HCT116 (cell line): Measurements from ENCODE around the gene PM20D2. TPM values are rescaled to one million over a fixed set of nuclear protein-coding genes. Genes with fewer than 3 reads are reported as not detected.

Experiments
- ATAC-seq: fragments of 200-7000 bp; cut with Tn5 transposase; 2 replicates; pipeline ENCODE4 v1.9.1; 2020; ENCODE audit warnings: mild to moderate bottlenecking, moderate library complexity
- BruUV-seq: library from RNA; stranded (reverse); fragments of 400-500 nt; replicated peaks from 2 replicates; lab custom pipeline; 2021; lab: Mats Ljungman, UMichigan
- CTCF ChIA-PET: fragments of 300-600 bp; sonication (Branson Sonifier 250); formaldehyde crosslinking; loops from one replicate; lab custom pipeline; 2021; ENCODE audit warnings: antibody characterized with exemption; lab: Charles Lee
- POLR2A ChIA-PET: fragments of 300-600, 350-600 bp; sonication (Branson Sonifier 250); formaldehyde crosslinking; loops from one replicate; lab custom pipeline; 2021; ENCODE audit warnings: antibody characterized with exemption; lab: Charles Lee
- RAD21 ChIA-PET, 2 experiments: fragments of 300-600 bp; sonication (Branson Sonifier 250); formaldehyde crosslinking; loops; one replicate each; lab custom pipeline; 2023; ENCODE audit warnings: low total read pairs in 2 of 2; ENCODE audit not compliant: uncharacterized antibody in 2 of 2, unreplicated experiment in 2 of 2, low non-redundant PET in 1 of 2; lab: Charles Lee
- DNase-seq: peaks from one replicate; pipeline ENCODE4 v3.0.0-alpha.2; 2010; ENCODE audit warnings: low read depth, low spot score
- H2AFZ ChIP-seq: fragments of 200-600 bp; shearing (Covaris generic), sonication (generic); 2 replicates; pipeline ENCODE4 v1.6.1; 2017; ENCODE audit warnings: low read depth, mixed run types, mixed read lengths, antibody characterized with exemption, low read length; ENCODE audit not compliant: poor library complexity, severe bottlenecking
- H3K27ac ChIP-seq: 2 replicates; pipeline ENCODE4 v1.5.1; 2012; ENCODE audit warnings: low read depth, low read length
- H3K27me3 ChIP-seq: fragments of 200-600 bp; sonication (generic); 2 replicates; pipeline ENCODE4 v1.6.1; 2016; ENCODE audit warnings: mixed run types, low read length, mixed read lengths; ENCODE audit not compliant: insufficient read depth
- H3K36me3 ChIP-seq, 2 experiments: fragments of 200-500 bp in 1 of 2; fragments of 200-600 bp in 1 of 2; sonication (Bioruptor generic) in 1 of 2; sonication (generic) in 1 of 2; 2 replicates each; pipeline versions ENCODE4 v1.5.1 to v1.6.1; 2014 to 2016; ENCODE audit warnings: low read length in 2 of 2, inconsistent platforms in 1 of 2, mixed read lengths in 1 of 2, mixed run types in 1 of 2; ENCODE audit not compliant: insufficient read depth in 2 of 2, control insufficient read depth in 1 of 2
- H3K4me1 ChIP-seq, 2 experiments: fragments of 200-600 bp in 1 of 2; sonication (generic) in 1 of 2; 2 replicates each; pipeline versions ENCODE4 v1.5.1 to v1.6.1; 2012 to 2017; ENCODE audit warnings: low read length in 2 of 2, inconsistent platforms in 1 of 2, mild to moderate bottlenecking in 1 of 2, mixed read lengths in 1 of 2, mixed run types in 1 of 2, moderate library complexity in 1 of 2; ENCODE audit not compliant: insufficient read depth in 2 of 2, control insufficient read depth in 1 of 2
- H3K4me2 ChIP-seq: fragments of 200-600 bp; sonication (generic); 2 replicates; pipeline ENCODE4 v1.6.1; 2017; ENCODE audit warnings: mixed run types, low read length, mixed read lengths
- H3K4me3 ChIP-seq, 2 experiments: fragments of 200-600 bp in 1 of 2; sonication (generic) in 1 of 2; replicated peaks in 1 of 2; 2 replicates each; pipeline ENCODE4 v1.5.1; 2011 to 2016; ENCODE audit warnings: low read length in 2 of 2, control low read depth in 1 of 2, low read depth in 1 of 2, mild to moderate bottlenecking in 1 of 2, mixed read lengths in 1 of 2, mixed run types in 1 of 2
- H3K79me2 ChIP-seq: fragments of 200-600 bp; sonication (generic); 2 replicates; pipeline ENCODE4 v1.6.1; 2017; ENCODE audit warnings: mild to moderate bottlenecking, mixed run types, low read length, moderate library complexity, mixed read lengths; ENCODE audit not compliant: insufficient read depth
- H3K9ac ChIP-seq: fragments of 200-600 bp; sonication (generic); 2 replicates; pipeline ENCODE4 v1.6.1; 2016; ENCODE audit warnings: low read length, mixed read lengths
- H3K9me2 ChIP-seq: fragments of 200-600 bp; sonication (generic), shearing (Covaris generic); 2 replicates; pipeline ENCODE4 v1.6.1; 2017; ENCODE audit warnings: mixed run types, mild to moderate bottlenecking, moderate library complexity; ENCODE audit not compliant: insufficient read depth
- H3K9me3 ChIP-seq, 2 experiments: fragments of 200-500 bp in 1 of 2; fragments of 200-600 bp in 1 of 2; sonication (Bioruptor generic) in 1 of 2; sonication (generic) in 1 of 2; 2 replicates each; pipeline ENCODE4 v1.6.1; 2014 to 2017; ENCODE audit warnings: low read length in 2 of 2, mixed read lengths in 2 of 2, inconsistent platforms in 1 of 2, low read depth in 1 of 2, mild to moderate bottlenecking in 1 of 2, mixed run types in 1 of 2, moderate library complexity in 1 of 2; ENCODE audit not compliant: control insufficient read depth in 1 of 2, insufficient read depth in 1 of 2
- H4K20me1 ChIP-seq: fragments of 200-600 bp; sonication (generic), shearing (Covaris generic); 2 replicates; pipeline ENCODE4 v1.6.1; 2017; ENCODE audit warnings: mixed run types, mild to moderate bottlenecking, moderate library complexity; ENCODE audit not compliant: insufficient read depth
- EGR1 ChIP-seq: IDR thresholded peaks from 2 replicates; pipeline ENCODE4 v1.6.1; 2012; ENCODE audit warnings: low read depth
- FOSL1 ChIP-seq: IDR thresholded peaks from 2 replicates; pipeline ENCODE4 v1.6.1; 2012; ENCODE audit warnings: low read depth
- JUND ChIP-seq: IDR thresholded peaks from 2 replicates; pipeline ENCODE4 v1.6.1; 2012
- SRF ChIP-seq: IDR thresholded peaks from 2 replicates; pipeline ENCODE4 v1.6.1; 2012; ENCODE audit warnings: low read depth
- intact Hi-C: fragments of 100-400 bp; cut with micrococcal nuclease; formaldehyde crosslinking; loops from 2 replicates; pipeline ENCODE4 v1.10.0; 2022
- total RNA-seq: library from RNA; stranded (reverse); gene quantifications from one replicate; pipeline ENCODE4 v1.2.1, GENCODE V29; 2021; ENCODE audit not compliant: unreplicated experiment
- TF ChIP-seq, protein P1 (sequence below), 3 experiments: fragments of 200-600 bp in 1 of 3; sonication (generic) in 1 of 3; IDR thresholded peaks in 2 of 3; conservative IDR thresholded peaks in 1 of 3; 2 replicates each; pipeline ENCODE4 v1.5.1; 2012 to 2017; ENCODE audit warnings: low read depth in 2 of 3, low read length in 2 of 3, antibody characterized with exemption in 1 of 3, borderline replicate concordance in 1 of 3, control low read depth in 1 of 3, mild to moderate bottlenecking in 1 of 3, mixed read lengths in 1 of 3, mixed run types in 1 of 3, moderate library complexity in 1 of 3; ENCODE audit not compliant: insufficient read depth in 1 of 3

PM20D2 gene
- total RNA-seq, 1 experiment from 2014 or later, result 29.2 TPM

DNA sequence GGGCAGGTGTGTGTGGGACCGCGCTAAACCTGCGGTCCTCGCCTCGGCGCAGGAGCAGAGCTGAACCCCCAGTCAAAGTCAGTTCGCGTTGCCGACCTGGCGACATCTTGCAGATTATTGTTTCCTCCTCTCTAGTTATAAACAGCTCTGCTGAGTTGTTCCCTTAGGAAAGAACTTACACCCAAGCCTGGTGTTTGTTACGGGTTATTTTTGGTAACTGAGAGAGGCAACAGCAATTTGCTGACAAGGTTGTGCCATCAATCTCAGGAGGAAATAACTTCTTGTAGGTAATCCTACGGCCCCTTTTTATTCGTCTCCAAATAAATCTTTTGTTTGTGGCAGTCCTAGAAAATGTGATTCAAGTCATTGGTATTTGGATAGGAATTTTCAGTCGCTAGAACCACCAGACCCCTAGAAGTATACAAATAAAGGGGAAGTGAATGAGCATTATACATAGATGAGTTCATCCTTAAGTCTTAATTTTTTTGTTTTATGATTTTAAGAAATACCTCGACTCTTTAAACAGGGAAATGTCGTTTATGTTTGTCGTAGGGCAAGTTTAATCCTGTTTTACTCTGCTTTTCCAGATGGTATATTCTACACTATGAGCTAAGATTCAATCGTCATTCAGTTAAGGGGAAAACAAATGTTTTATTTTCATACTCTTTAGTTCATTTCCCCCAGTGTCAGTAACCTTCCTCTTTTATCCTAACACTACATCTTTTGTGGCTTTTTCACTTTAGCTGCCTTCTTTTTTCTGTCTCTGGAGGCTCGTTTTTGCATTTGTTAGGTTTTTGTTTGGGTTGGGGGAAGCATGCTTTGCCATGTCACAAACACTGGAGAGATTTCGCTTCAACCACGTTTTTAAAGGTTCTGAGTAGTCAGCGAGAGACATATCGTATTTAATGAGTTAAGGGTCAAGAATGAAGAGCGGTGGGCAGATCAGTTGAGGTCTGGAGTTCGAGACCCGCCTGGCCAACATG is 1.2 kb downstream of the PM20D2 start:
- ChIA-PET POLR2A (no interaction called here), RAD21 (no interaction called here)

DNA sequence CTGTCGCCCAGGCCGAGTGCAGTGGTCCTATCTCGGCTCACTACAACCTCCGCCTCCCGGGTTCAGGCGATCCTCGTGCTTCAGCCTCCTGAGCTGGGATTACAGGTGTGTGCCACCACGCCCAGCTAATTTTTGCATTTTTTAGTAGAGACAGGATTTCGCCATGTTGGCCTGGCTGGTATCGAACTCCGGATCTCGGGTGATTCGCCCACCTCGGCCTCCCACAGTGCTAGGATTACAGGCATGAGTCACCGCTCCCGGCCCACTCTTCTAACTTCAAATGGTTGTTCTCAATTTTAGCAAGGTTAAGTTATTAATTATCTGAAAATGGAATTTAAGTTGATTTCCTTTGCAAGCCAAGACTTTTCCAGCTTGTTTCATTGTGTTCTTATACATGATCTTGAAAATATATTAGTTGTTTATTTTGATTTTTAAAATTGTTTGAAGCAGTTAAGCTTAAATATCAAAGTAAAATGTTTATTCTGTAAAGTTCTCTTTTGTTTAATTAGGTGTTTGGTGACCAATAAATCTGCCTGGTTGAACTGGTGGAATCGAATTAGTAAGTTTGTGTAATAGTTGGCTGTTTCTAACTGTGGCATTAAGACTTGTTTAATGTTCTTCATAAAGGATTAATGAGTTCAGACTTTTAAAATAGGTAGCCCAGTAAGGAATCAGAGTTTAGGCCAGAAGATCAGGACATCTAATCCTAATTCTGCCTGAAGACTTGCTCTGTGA is 2.3 kb downstream of the PM20D2 start:
- peaks cover 18 to 30% of the 10 kb centered on the region in 2 experiments for H3K4me1 ChIP-seq
- no peak overlapping the region for H3K9ac ChIP-seq
- H4K20me1 ChIP-seq, result no peaks in the 10 kb centered on the region
- intact Hi-C loops, result loop anchor here (10.0 kb wide), 1 partner anchor 163 kb away; no protein-coding TSS in a partner anchor
- ChIA-PET POLR2A (no interaction called here), CTCF (no interaction called here), RAD21 (no interaction called here)
- DNase-seq (peak; percentile 12), ATAC-seq (no peak)
- H3K27me3 ChIP-seq, result no peaks in the 10 kb centered on the region
- no TSS peak for BruUV-seq
- peaks cover 52% of the 10 kb centered on the region for H3K79me2 ChIP-seq
- TF ChIP-seq EGR1, result peak; percentile 52; the same call in 1 of the 2 replicates
- TF ChIP-seq JUND, result 0 out of 2 replicates have a peak, but pooled peaks have one; percentile 9
- TF ChIP-seq FOSL1, result peak; percentile 48
- TF ChIP-seq, protein P1, sequence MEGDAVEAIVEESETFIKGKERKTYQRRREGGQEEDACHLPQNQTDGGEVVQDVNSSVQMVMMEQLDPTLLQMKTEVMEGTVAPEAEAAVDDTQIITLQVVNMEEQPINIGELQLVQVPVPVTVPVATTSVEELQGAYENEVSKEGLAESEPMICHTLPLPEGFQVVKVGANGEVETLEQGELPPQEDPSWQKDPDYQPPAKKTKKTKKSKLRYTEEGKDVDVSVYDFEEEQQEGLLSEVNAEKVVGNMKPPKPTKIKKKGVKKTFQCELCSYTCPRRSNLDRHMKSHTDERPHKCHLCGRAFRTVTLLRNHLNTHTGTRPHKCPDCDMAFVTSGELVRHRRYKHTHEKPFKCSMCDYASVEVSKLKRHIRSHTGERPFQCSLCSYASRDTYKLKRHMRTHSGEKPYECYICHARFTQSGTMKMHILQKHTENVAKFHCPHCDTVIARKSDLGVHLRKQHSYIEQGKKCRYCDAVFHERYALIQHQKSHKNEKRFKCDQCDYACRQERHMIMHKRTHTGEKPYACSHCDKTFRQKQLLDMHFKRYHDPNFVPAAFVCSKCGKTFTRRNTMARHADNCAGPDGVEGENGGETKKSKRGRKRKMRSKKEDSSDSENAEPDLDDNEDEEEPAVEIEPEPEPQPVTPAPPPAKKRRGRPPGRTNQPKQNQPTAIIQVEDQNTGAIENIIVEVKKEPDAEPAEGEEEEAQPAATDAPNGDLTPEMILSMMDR (IDR thresholded peaks at IDR 0.05 in 2 of 3, conservative IDR thresholded peaks at IDR 0.05 in 1 of 3; ENCODE audit: borderline replicate concordance in 1 of 3, insufficient read depth in 1 of 3, low read depth in 2 of 3, low read length in 2 of 3), result no peak
- no peaks in the 10 kb centered on the region for H3K9me2 ChIP-seq
- peaks cover 0 to 20% of the 10 kb centered on the region in 2 experiments; a peak in 2 of 4 replicates for H3K36me3 ChIP-seq
- no peaks in the 10 kb centered on the region for H3K9me3 ChIP-seq
- H3K4me2 ChIP-seq, result peak overlapping the region; percentile 91
- no peak overlapping the region for H2AFZ ChIP-seq
- peak overlapping the region; percentile 7 to 13; a peak in 1 of 4 replicates for H3K4me3 ChIP-seq
- H3K27ac ChIP-seq, result no peak overlapping the region

More for the DNA sequence above, 1.2 kb downstream of the PM20D2 start:
- Histone ChIP-seq H3K4me1 (peaks cover 18 to 30% of the 10 kb centered on the region in 2 experiments), H3K9me2 (no peaks in the 10 kb centered on the region), H3K9ac (peak overlapping the region; percentile 86), H3K27me3 (no peaks in the 10 kb centered on the region), H3K9me3 (no peaks in the 10 kb centered on the region), H3K79me2 (peaks cover 44% of the 10 kb centered on the region)
- TSS peak; percentile 75 for BruUV-seq
- intact Hi-C loops, result loop anchor here (10.0 kb wide), 1 partner anchor 162 kb away; no protein-coding TSS in a partner anchor
- CTCF ChIA-PET, result interaction anchor here (2.3 to 2.7 kb wide), 2 partner anchors 24 to 164 kb away, joined by 5 to 11 read pairs; no protein-coding TSS in a partner anchor
- TF ChIP-seq EGR1 (0 out of 2 replicates have a peak, but pooled peaks have one; percentile 6), SRF (no peak)
- TF ChIP-seq, all 23 proteins: peak for 1
- H3K36me3 ChIP-seq, result peaks cover 0 to 15% of the 10 kb centered on the region in 2 experiments; a peak in 1 of 4 replicates
- peak overlapping the region; percentile 90 for H3K27ac ChIP-seq
- ATAC-seq (peak; percentile 63), DNase-seq (peak; percentile 18)
- H3K4me3 ChIP-seq, result peak overlapping the region; percentile 68 to 70
- no peak overlapping the region for H2AFZ ChIP-seq
- no peaks in the 10 kb centered on the region for H4K20me1 ChIP-seq
- peak overlapping the region; percentile 91 for H3K4me2 ChIP-seq
